ENCODE results near the gene EPHB1. TPM values are rescaled to one million over a fixed set of nuclear protein-coding genes. Genes with fewer than 3 reads are reported as not detected.

EPHB1 gene
- polyA plus RNA-seq, 3 donors, result 0.06 to 0.55 TPM; not detected in 1

GRCh38 chr3:134916276-134916961, 121.4 kb downstream of the EPHB1 start:
- Histone ChIP-seq H4K20me1 (ENCODE audit: insufficient read depth, low read length) (no peaks in the 10 kb centered on the region), H2AFZ (ENCODE audit: insufficient read depth, low read depth, low read length, poor library complexity, severe bottlenecking) (no peak overlapping the region), H3K4me2 (replicated peaks; ENCODE audit: extremely low read depth, low read length, poor library complexity, severe bottlenecking) (no peak overlapping the region), H3K79me2 (ENCODE audit: insufficient read depth, low read length) (no peaks in the 10 kb centered on the region), H3K36me3 (replicated peaks in 1 of 2; ENCODE audit: control insufficient read depth in 1 of 2, insufficient read depth in 2 of 2, low read length in 2 of 2) (no peaks in the 10 kb centered on the region), H3K27ac (ENCODE audit: low read depth in 1 of 2, low read length in 2 of 2) (no peak overlapping the region), H3K9me3 (replicated peaks in 1 of 2; ENCODE audit: control insufficient read depth in 1 of 2, insufficient read depth in 1 of 2, low read length in 2 of 2) (no peaks in the 10 kb centered on the region), H3K4me3 (replicated peaks in 1 of 3; ENCODE audit: low read depth in 2 of 3, low read length in 3 of 3) (no peak overlapping the region), H3K9ac (ENCODE audit: insufficient read depth, low read length, poor library complexity, severe bottlenecking) (no peak overlapping the region), H3K27me3 (ENCODE audit: control insufficient read depth in 2 of 2, insufficient read depth in 2 of 2, low read length in 2 of 2) (no peaks in the 10 kb centered on the region), H3K4me1 (ENCODE audit: control insufficient read depth in 1 of 2, insufficient read depth in 2 of 2, low read length in 2 of 2) (peaks cover 20 to 23% of the 10 kb centered on the region in 2 donors)
- no peak for TF ChIP-seq CTCF (IDR thresholded peaks at IDR 0.05)
- Mint-ChIP-seq H3K27ac (no peak overlapping the region), H3K4me1 (peaks cover 30% of the 10 kb centered on the region), H3K27me3 (ENCODE audit: low read depth in 3 of 3) (peaks cover 0 to 2% (median 1%) of the 10 kb centered on the region in 3 donors), H3K9me3 (peaks cover 0 to 7% (median 1%) of the 10 kb centered on the region in 7 donors), H3K4me3 (no peak overlapping the region), H3K36me3 (no peaks in the 10 kb centered on the region)
- intact Hi-C loops (cut with micrococcal nuclease), result no loop called here
- WGBS (ENCODE audit: insufficient coverage), result 98% methylated on average over 35 of the region's 37 CpGs
- no peak for DNase-seq

GRCh38 chr3:134917631-134918030, 122.6 kb downstream of the EPHB1 start:
- Mint-ChIP-seq H3K27ac (peak overlapping the region in 4 of 7 donors; percentile 2 to 71 (median 25)), H3K27me3 (ENCODE audit: low read depth in 3 of 3) (peaks cover 0 to 2% (median 1%) of the 10 kb centered on the region in 3 donors), H3K36me3 (no peaks in the 10 kb centered on the region), H3K4me1 (peaks cover 30% of the 10 kb centered on the region), H3K4me3 (no peak overlapping the region), H3K9me3 (peaks cover 0 to 6% (median 1%) of the 10 kb centered on the region in 7 donors)
- H3K9ac ChIP-seq (ENCODE audit: insufficient read depth, low read length, poor library complexity, severe bottlenecking), result no peak overlapping the region
- H3K27ac ChIP-seq (ENCODE audit: low read depth in 1 of 2, low read length in 2 of 2), result peak overlapping the region in 1 of 2 donors; percentile 42
- H3K4me2 ChIP-seq (replicated peaks; ENCODE audit: extremely low read depth, low read length, poor library complexity, severe bottlenecking), result no peak overlapping the region
- H3K4me3 ChIP-seq (replicated peaks in 1 of 3; ENCODE audit: low read depth in 2 of 3, low read length in 3 of 3), result no peak overlapping the region
- H3K4me1 ChIP-seq (ENCODE audit: control insufficient read depth in 1 of 2, insufficient read depth in 2 of 2, low read length in 2 of 2), result peaks cover 20 to 23% of the 10 kb centered on the region in 2 donors
- no peaks in the 10 kb centered on the region for H4K20me1 ChIP-seq (ENCODE audit: insufficient read depth, low read length)
- DNase-seq, result peak in 2 of 3 donors; percentile 2 to 9
- H3K27me3 ChIP-seq (ENCODE audit: control insufficient read depth in 2 of 2, insufficient read depth in 2 of 2, low read length in 2 of 2), result no peaks in the 10 kb centered on the region
- no peaks in the 10 kb centered on the region for H3K36me3 ChIP-seq (replicated peaks in 1 of 2; ENCODE audit: control insufficient read depth in 1 of 2, insufficient read depth in 2 of 2, low read length in 2 of 2)
- H3K9me3 ChIP-seq (replicated peaks in 1 of 2; ENCODE audit: control insufficient read depth in 1 of 2, insufficient read depth in 1 of 2, low read length in 2 of 2), result no peaks in the 10 kb centered on the region
- H2AFZ ChIP-seq (ENCODE audit: insufficient read depth, low read depth, low read length, poor library complexity, severe bottlenecking), result no peak overlapping the region
- H3K79me2 ChIP-seq (ENCODE audit: insufficient read depth, low read length), result no peaks in the 10 kb centered on the region
- TF ChIP-seq CTCF (IDR thresholded peaks at IDR 0.05), result no peak
- intact Hi-C loops (cut with micrococcal nuclease), result no loop called here
